KOPT-K1 (cell line): ENCODE data around the gene C1orf94.
"Not testable (repeated sequence)": the region's sequence is repeated elsewhere in the genome, so short reads cannot be mapped to it uniquely, and the experiment has no call there.

Source experiments
- H3K27ac ChIP-seq: fragments of 200-600 bp; sonication (generic); 2 replicates; pipeline ENCODE4 v1.5.1; 2016; ENCODE audit warnings: antibody characterized with exemption, mild to moderate bottlenecking, low read depth, low read length; ENCODE audit not compliant: poor library complexity, severe bottlenecking
- H3K36me3 ChIP-seq: fragments of 200-600 bp; sonication (generic); 2 replicates; pipeline ENCODE4 v1.5.1; 2017; ENCODE audit warnings: antibody characterized with exemption, mild to moderate bottlenecking, low read length, moderate library complexity; ENCODE audit not compliant: insufficient read depth
- H3K9me3 ChIP-seq: fragments of 200-600 bp; sonication (generic); 2 replicates; pipeline ENCODE4 v1.5.1; 2017; ENCODE audit warnings: antibody characterized with exemption, low read length, mild to moderate bottlenecking; ENCODE audit not compliant: insufficient read depth, poor library complexity, severe bottlenecking

C1orf94 gene

GRCh38 chr1:34155860-34156259 lies 20.8 kb upstream of the C1orf94 start:
- Histone ChIP-seq H3K36me3 (no peaks in the 10 kb centered on the region), H3K9me3 (no peaks in the 10 kb centered on the region), H3K27ac (no peak overlapping the region)

- H3K9me3 ChIP-seq, result no peaks in the 10 kb centered on the region
- H3K27ac ChIP-seq, result no peak overlapping the region
- H3K36me3 ChIP-seq, result no peaks in the 10 kb centered on the region
These were observed 20.0 kb upstream of the C1orf94 start for GRCh38 chr1:34156739-34157138.

GRCh38 chr1:34162852-34163766 lies 13.6 kb upstream of the C1orf94 start:
- H3K9me3 ChIP-seq, result no peaks in the 10 kb centered on the region
- H3K36me3 ChIP-seq, result no peaks in the 10 kb centered on the region
- no peak overlapping the region for H3K27ac ChIP-seq

GRCh38 chr1:34163792-34164731 lies 12.6 kb upstream of the C1orf94 start:
- H3K36me3 ChIP-seq, result no peaks in the 10 kb centered on the region
- no peaks in the 10 kb centered on the region for H3K9me3 ChIP-seq
- no peak overlapping the region for H3K27ac ChIP-seq

GRCh38 chr1:34164771-34165391 lies 11.8 kb upstream of the C1orf94 start, which contains the start of gene CSMD2:
TSS of gene CSMD2 (minus strand) at chr1:34165230. CDS start at chr1:34165097, 133 bp downstream.
- H3K9me3 ChIP-seq, result no peaks in the 10 kb centered on the region
- H3K36me3 ChIP-seq, result no peaks in the 10 kb centered on the region
- no peak within 1 kb of the TSS for H3K27ac ChIP-seq

- Histone ChIP-seq H3K27ac (no peak overlapping the region), H3K36me3 (no peaks in the 10 kb centered on the region), H3K9me3 (no peaks in the 10 kb centered on the region)
These were observed 11.2 kb upstream of the C1orf94 start for GRCh38 chr1:34165422-34165921.

- Histone ChIP-seq H3K27ac (no peak overlapping the region), H3K9me3 (no peaks in the 10 kb centered on the region), H3K36me3 (no peaks in the 10 kb centered on the region)
These were observed 10.5 kb upstream of the C1orf94 start for GRCh38 chr1:34166191-34166624.

GRCh38 chr1:34166625-34167361 lies 9.9 kb upstream of the C1orf94 start:
- H3K27ac ChIP-seq, result no peak overlapping the region
- H3K36me3 ChIP-seq, result no peaks in the 10 kb centered on the region
- H3K9me3 ChIP-seq, result no peaks in the 10 kb centered on the region

DNA sequence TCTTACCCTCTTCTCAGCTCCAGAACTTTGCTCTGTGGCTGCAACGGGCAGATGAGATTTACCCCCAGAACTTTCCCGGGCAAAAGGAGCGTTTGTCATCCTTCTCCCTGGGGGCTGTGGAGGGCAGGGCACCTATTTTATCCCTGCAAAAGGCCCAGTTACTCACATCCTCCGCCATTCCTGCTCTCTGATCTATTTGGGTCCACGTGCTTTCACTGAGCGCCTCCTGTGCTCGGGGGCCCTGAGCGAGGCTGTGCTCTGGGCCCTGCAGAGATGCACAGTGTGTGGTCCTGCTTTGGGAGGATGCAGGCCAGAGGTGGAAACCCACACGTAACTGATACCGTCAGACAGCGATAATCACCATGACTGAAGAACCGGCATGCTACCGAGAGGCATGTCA lies 9.3 kb upstream of the C1orf94 start:
- Histone ChIP-seq H3K36me3 (no peaks in the 10 kb centered on the region), H3K27ac (no peak overlapping the region), H3K9me3 (no peaks in the 10 kb centered on the region)

DNA sequence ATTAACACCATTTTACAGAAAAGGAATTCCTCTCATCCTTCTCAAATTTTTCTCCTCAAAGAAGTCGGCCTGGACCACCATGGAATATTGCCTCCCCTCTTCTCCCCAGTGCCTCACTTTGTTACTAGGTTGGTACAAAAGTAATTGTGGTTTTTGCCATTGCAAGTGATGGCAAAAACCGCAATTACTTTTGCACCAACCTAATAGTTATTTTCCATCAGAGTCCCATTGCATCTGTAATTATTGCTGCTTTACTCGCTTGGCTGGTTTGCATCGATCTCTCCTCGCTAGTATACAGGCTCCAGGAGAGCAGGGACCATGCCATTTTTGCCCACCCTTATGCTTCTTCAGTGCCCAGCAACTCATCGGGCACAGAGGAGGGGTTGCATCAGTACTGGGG lies 963 bp upstream of the C1orf94 start:
- Histone ChIP-seq H3K9me3 (no peaks in the 10 kb centered on the region), H3K36me3 (no peaks in the 10 kb centered on the region), H3K27ac (no peak overlapping the region)

DNA sequence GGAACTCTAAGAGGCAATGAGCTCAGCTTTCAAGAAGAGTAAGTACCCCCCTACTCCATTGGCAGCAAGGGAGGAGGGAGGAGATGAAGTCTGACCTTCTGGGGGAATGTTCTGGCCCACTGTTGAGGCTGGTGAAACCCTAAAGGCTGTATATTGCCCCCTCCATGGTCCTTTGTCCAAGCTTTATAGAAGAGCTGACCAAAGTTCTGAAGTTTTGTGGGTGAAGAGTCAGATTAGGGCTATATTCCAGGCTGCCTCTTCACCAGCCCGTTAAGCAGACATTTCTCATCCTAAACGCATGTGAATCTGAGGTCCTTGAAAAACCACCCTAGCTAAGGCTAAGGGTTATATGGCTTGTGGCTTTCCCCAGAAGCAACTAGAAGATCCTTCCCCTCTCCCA lies 1.4 kb downstream of the C1orf94 start:
- Histone ChIP-seq H3K27ac (no peak overlapping the region), H3K9me3 (no peaks in the 10 kb centered on the region), H3K36me3 (no peaks in the 10 kb centered on the region)

GRCh38 chr1:34183381-34183780 lies 6.7 kb downstream of the C1orf94 start:
- not testable (repeated sequence) for H3K9me3 ChIP-seq, H3K36me3 ChIP-seq, H3K27ac ChIP-seq

DNA sequence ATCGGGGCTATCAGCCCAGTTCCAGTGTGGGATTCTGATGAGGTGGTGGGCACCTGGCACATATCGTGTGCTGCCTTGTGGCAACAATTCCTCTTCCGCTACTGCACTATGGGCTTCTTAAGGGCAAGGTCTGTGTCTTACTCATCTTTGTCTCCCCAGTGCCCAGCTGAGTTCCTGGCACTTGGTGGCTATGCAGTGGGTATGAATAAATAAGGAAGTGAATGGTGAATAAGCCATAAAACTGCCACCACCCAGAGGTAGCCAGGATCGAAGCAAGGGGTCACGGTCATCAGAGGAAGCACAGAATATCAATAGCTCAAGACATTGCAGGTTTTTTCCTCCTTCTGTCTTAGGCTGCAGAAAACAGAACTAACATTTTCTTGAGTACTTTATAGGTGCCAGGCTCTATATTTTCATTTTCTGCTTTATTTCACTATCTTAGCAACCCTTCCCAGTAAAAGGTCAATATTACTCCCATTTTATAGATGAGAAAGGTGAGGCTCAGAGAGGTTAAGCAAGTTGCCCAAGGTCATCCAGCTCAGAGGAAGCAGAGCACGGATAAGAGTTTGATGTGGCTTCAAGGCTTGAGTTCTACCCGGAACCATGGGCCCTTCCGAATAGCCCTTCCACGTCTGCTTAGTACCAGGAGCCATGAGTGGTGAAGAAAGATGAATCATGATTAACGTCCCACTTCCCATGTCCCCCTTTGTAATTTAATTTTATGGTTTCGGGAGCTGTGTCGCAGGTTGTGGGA lies 10.2 kb downstream of the C1orf94 start:
- Histone ChIP-seq H3K36me3 (no peaks in the 10 kb centered on the region), H3K9me3 (peaks cover 8% of the 10 kb centered on the region), H3K27ac (no peak overlapping the region)

DNA sequence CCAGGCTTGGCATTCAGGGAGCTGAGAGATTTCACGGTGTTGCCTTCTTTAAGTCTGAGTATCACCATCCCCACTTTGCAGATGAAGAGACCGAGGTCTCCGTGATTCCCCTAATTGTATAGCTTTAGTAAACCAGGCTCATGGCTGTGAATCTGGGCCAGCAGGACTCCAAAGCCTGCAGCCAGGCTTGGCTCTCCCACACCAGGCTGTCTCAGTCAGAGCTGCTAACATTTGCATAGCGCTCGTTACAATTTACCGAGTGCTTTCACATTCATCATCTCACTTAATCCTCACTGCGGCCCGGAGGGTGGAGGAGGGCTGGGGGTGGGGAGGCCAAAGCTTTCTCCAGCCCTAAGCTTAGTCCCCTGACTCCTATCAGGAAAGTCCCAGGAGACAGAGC lies 11.7 kb downstream of the C1orf94 start:
- no peak overlapping the region for H3K27ac ChIP-seq
- peaks cover 8% of the 10 kb centered on the region for H3K9me3 ChIP-seq

More for the DNA sequence above, 11.7 kb downstream of the C1orf94 start:
- H3K36me3 ChIP-seq, result no peaks in the 10 kb centered on the region
